HepG2 (cell line): ENCODE results near the gene TRPV2. TPM values are rescaled to one million over a fixed set of nuclear protein-coding genes. Genes with fewer than 3 reads are reported as not detected.

Experiments used
- CBX5 ChIP-seq: sonication (generic); formaldehyde crosslinking; IDR thresholded peaks from 2 replicates; pipeline ENCODE4 v1.4.0; 2020; ENCODE audit warnings: missing genetic modification reagents, borderline replicate concordance
- ELF1 ChIP-seq: sonication (generic); formaldehyde crosslinking; IDR thresholded peaks from 2 replicates; pipeline ENCODE4 v1.4.0; 2020; ENCODE audit warnings: missing genetic modification reagents
- ELK4 ChIP-seq: sonication (generic); formaldehyde crosslinking; IDR thresholded peaks from 2 replicates; pipeline ENCODE4 v1.9.0; 2021; ENCODE audit warnings: missing genetic modification reagents, borderline replicate concordance
- FOXA3 ChIP-seq: IDR thresholded peaks from 2 replicates; pipeline ENCODE4 v1.6.1; 2016; ENCODE audit warnings: missing genetic modification reagents, missing compliant biosample characterization
- HHEX ChIP-seq: IDR thresholded peaks from 2 replicates; pipeline ENCODE4 v1.6.1; 2016; ENCODE audit warnings: control low read depth
- KDM4B ChIP-seq: sonication (generic); formaldehyde crosslinking; IDR thresholded peaks from 2 replicates; pipeline ENCODE4 v1.4.0; 2020; ENCODE audit warnings: missing genetic modification reagents
- KDM5B ChIP-seq: sonication (generic); formaldehyde crosslinking; IDR thresholded peaks from 2 replicates; pipeline ENCODE4 v1.4.0; 2020; ENCODE audit warnings: missing genetic modification reagents, mild to moderate bottlenecking, borderline replicate concordance
- PHF8 ChIP-seq: sonication (generic); formaldehyde crosslinking; IDR thresholded peaks from 2 replicates; pipeline ENCODE4 v1.5.0; 2020; ENCODE audit warnings: missing genetic modification reagents
- RXRB ChIP-seq: IDR thresholded peaks from 2 replicates; pipeline ENCODE4 v1.6.1; 2016; ENCODE audit warnings: borderline replicate concordance, missing genetic modification reagents, missing compliant biosample characterization
- SP140L ChIP-seq: sonication (generic); formaldehyde crosslinking; IDR thresholded peaks from 2 replicates; pipeline ENCODE4 v1.4.0; 2020; ENCODE audit warnings: missing genetic modification reagents, borderline replicate concordance
- SYNCRIP ChIP-seq: fragments of 200-400 bp; formaldehyde crosslinking; IDR thresholded peaks from 2 replicates; pipeline ENCODE4 v1.6.1; 2018; ENCODE audit warnings: mild to moderate bottlenecking, low read depth, low read length; ENCODE audit not compliant: insufficient read depth
- TBL1XR1 ChIP-seq: fragments of 150-350 bp; IDR thresholded peaks from 2 replicates; pipeline ENCODE4 v1.6.1; 2014; ENCODE audit warnings: borderline replicate concordance, low read length; ENCODE audit not compliant: partially characterized antibody
- ZBTB21 ChIP-seq: sonication (generic); formaldehyde crosslinking; IDR thresholded peaks from 2 replicates; pipeline ENCODE4 v1.4.0; 2020; ENCODE audit warnings: missing genetic modification reagents
- ZBTB38 ChIP-seq: sonication (generic); formaldehyde crosslinking; IDR thresholded peaks from 2 replicates; pipeline ENCODE4 v1.5.1; 2020; ENCODE audit warnings: mild to moderate bottlenecking, missing genetic modification reagents
- ZFX ChIP-seq: sonication (generic); formaldehyde crosslinking; IDR thresholded peaks from 2 replicates; pipeline ENCODE4 v1.4.0; 2020; ENCODE audit warnings: mild to moderate bottlenecking, low read depth, missing genetic modification reagents, moderate library complexity
- ZNF20 ChIP-seq: sonication (generic); formaldehyde crosslinking; IDR thresholded peaks from 2 replicates; pipeline ENCODE4 v1.4.0; 2020; ENCODE audit warnings: mild to moderate bottlenecking, moderate library complexity, missing genetic modification reagents
- ZNF30 ChIP-seq: sonication (generic); formaldehyde crosslinking; IDR thresholded peaks from 2 replicates; pipeline ENCODE4 v1.5.0; 2020; ENCODE audit warnings: mild to moderate bottlenecking, missing genetic modification reagents
- ZNF460 ChIP-seq: sonication (generic); formaldehyde crosslinking; IDR thresholded peaks from 2 replicates; pipeline ENCODE4 v1.5.1; 2020; ENCODE audit warnings: missing genetic modification reagents, mild to moderate bottlenecking, borderline replicate concordance
- ZNF615 ChIP-seq: sonication (generic); formaldehyde crosslinking; IDR thresholded peaks from 2 replicates; pipeline ENCODE4 v1.5.0; 2020; ENCODE audit warnings: mild to moderate bottlenecking, missing genetic modification reagents, borderline replicate concordance
- ZNF749 ChIP-seq: sonication (generic); formaldehyde crosslinking; IDR thresholded peaks from 2 replicates; pipeline ENCODE4 v1.8.0; 2022; ENCODE audit warnings: mild to moderate bottlenecking, missing genetic modification reagents, moderate library complexity, borderline replicate concordance
- ZSCAN29 ChIP-seq: sonication (generic); formaldehyde crosslinking; conservative IDR thresholded peaks from 2 replicates; pipeline ENCODE4 v1.4.0; 2020; ENCODE audit warnings: mild to moderate bottlenecking, missing genetic modification reagents
- polyA plus RNA-seq, 8 experiments: library from polyadenylated mRNA; depleted of rRNA in 3 of 8; stranded (reverse) in 7 of 8; unstranded in 1 of 8; fragments of >200 nt; fragmentation: Illumina TruSeq in 4 of 8; extraction: Trizol in 4 of 8; gene quantifications; 2 replicates each; pipeline versions ENCODE4 v1.2.1 to v1.2.3, GENCODE V29; 2011 to 2016; ENCODE audit warnings: low read depth in 4 of 8, missing spikeins in 1 of 8, mixed read lengths in 1 of 8; ENCODE audit not compliant: insufficient read depth in 1 of 8
- total RNA-seq, 5 experiments: library from RNA; depleted of rRNA; stranded (reverse); fragments of >200 nt; fragmentation: Illumina TruSeq; extraction: Trizol; gene quantifications; 2 replicates each; pipeline ENCODE4 v1.2.3, GENCODE V29; 2016; ENCODE audit warnings: low read depth in 1 of 5
- TF ChIP-seq, protein P1 (sequence below): sonication (generic); formaldehyde crosslinking; IDR thresholded peaks from 2 replicates; pipeline ENCODE4 v1.4.0; 2020; ENCODE audit warnings: mild to moderate bottlenecking, low read depth, missing genetic modification reagents
- TF ChIP-seq, protein P2 (sequence below): sonication (generic); formaldehyde crosslinking; IDR thresholded peaks from 2 replicates; pipeline ENCODE4 v1.4.0; 2020; ENCODE audit warnings: missing genetic modification reagents, mild to moderate bottlenecking, borderline replicate concordance

TRPV2 gene
- total and polyA plus RNA-seq, 2 of the 13 experiments (the other 11 are each of a cell fraction or from before 2014, with no cell fraction given): 13.6 to 21.3 TPM

DNA sequence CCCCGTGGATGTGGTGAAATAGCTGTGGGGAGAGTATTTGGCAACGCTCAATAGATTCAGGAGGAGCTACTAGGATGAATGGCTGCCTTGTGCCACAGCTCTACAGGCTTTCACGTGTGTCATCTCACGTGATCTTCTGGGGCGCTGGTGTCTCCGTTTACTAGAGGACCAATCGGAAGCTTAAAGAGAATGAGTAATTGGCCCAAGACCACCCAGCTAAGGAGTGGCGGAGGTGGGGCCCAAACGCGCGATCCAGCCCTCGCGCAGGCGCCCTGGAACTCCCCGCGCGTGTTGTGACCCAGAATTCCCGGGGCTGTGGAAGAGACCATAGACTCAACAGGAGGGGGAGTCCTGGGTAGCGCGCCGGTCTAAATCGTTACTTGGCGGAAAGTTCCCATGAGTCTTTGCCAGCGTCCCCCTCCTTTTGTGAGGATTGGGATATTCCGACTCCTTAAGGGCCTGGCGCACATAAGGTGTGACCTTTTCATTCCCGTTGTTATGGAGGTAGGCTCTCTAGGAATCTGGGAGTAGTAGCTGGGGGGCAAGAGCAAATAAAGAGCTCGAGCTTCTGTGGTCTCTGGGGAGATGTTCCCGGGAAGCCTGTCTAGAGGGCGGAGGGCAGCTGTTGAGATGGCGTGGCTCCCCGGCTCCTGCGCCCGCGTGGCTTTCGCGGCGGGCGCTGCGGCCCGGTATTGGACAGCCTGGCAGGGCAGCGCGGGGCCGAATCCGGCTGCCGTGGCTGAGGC, 23.4 kb downstream of the TRPV2 start (continued):
- TF ChIP-seq ZBTB38 (0 out of 2 replicates have a peak, but pooled peaks have one; percentile 12), ZNF615 (CRISPR knock-in tag) (peak; percentile 91; the same call in 1 of the 2 replicates), RXRB (peak; percentile 57), ZNF20 (CRISPR knock-in tag) (no peak), SP140L (CRISPR knock-in tag) (no peak), KDM5B (CRISPR knock-in tag) (peak; percentile 64; the same call in 1 of the 2 replicates), PHF8 (peak; percentile 78), ELF1 (CRISPR knock-in tag) (no peak; the same call in 1 of the 2 replicates), FOXA3 (CRISPR knock-in tag) (peak; percentile 56), SYNCRIP (no peak), KDM4B (CRISPR knock-in tag) (no peak), ZFX (CRISPR knock-in tag) (peak; percentile 93), CBX5 (CRISPR knock-in tag) (no peak; the same call in 1 of the 2 replicates), TBL1XR1 (peak; percentile 64), ZSCAN29 (CRISPR knock-in tag) (no peak), ZNF460 (peak; percentile 5; the same call in 1 of the 2 replicates), ZNF30 (CRISPR knock-in tag) (no peak), ELK4 (CRISPR knock-in tag) (no peak), ZBTB21 (CRISPR knock-in tag) (0 out of 2 replicates have a peak, but pooled peaks have one; percentile 12), ZNF749 (0 out of 2 replicates have a peak, but pooled peaks have one; percentile 8), HHEX (CRISPR knock-in tag) (no peak)
- TF ChIP-seq, protein P1, sequence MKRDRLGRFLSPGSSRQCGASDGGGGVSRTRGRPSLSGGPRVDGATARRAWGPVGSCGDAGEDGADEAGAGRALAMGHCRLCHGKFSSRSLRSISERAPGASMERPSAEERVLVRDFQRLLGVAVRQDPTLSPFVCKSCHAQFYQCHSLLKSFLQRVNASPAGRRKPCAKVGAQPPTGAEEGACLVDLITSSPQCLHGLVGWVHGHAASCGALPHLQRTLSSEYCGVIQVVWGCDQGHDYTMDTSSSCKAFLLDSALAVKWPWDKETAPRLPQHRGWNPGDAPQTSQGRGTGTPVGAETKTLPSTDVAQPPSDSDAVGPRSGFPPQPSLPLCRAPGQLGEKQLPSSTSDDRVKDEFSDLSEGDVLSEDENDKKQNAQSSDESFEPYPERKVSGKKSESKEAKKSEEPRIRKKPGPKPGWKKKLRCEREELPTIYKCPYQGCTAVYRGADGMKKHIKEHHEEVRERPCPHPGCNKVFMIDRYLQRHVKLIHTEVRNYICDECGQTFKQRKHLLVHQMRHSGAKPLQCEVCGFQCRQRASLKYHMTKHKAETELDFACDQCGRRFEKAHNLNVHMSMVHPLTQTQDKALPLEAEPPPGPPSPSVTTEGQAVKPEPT (CRISPR knock-in tag): no peak; the same call in 1 of the 2 replicates
- TF ChIP-seq, protein P2, sequence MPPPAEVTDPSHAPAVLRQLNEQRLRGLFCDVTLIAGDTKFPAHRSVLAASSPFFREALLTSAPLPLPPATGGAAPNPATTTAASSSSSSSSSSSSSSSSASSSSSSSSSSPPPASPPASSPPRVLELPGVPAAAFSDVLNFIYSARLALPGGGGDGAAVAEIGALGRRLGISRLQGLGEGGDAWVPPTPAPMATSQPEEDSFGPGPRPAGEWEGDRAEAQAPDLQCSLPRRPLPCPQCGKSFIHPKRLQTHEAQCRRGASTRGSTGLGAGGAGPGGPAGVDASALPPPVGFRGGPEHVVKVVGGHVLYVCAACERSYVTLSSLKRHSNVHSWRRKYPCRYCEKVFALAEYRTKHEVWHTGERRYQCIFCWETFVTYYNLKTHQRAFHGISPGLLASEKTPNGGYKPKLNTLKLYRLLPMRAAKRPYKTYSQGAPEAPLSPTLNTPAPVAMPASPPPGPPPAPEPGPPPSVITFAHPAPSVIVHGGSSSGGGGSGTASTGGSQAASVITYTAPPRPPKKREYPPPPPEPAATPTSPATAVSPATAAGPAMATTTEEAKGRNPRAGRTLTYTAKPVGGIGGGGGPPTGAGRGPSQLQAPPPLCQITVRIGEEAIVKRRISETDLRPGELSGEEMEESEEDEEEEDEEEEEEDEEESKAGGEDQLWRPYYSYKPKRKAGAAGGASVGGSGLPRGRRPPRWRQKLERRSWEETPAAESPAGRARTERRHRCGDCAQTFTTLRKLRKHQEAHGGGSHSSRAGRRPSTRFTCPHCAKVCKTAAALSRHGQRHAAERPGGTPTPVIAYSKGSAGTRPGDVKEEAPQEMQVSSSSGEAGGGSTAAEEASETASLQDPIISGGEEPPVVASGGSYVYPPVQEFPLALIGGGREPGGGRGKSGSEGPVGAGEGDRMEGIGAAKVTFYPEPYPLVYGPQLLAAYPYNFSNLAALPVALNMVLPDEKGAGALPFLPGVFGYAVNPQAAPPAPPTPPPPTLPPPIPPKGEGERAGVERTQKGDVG (CRISPR knock-in tag): no peak
